C1 segment of cervical spinal cord (tissue), 14 donors: ENCODE measurements around the gene GBF1.

ENCODE experiments used
- DNase-seq, 14 donors: peaks; one replicate each; lab custom pipeline; 2025; lab: John Stamatoyannopoulos, UW

GBF1 gene

DNA sequence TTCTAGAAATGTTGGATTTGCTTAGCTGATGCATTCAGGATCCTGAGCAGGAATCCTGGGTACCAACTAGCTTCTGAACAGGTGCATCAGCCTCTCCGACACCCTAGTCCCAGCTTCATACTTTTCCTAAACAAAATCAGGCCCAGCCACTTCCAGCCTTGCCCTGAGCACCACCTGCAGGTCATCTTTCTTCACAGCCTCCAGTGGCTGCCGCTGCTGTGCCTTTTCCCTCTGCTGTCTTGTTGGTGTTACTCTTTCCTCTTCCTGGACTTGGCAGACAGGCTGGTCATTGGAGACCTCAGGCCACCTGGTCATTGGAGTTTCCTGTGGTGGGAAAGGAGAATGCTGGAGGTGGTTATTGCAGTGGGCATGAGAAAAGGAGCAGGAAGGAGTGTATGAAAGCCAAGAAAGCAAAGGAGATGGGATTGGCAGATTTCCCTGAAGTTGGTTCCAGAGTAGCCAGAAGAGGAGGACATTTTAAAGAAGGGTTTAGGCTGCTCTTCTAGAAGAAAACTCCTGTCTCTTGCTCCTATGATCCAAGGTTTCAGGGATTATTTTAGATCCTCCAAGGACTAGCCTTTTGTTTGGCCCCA, 102.0 kb downstream of the GBF1 start:
- DNase-seq = peak in 3 of 14 donors; percentile 4 to 8 (median 6)

DNA sequence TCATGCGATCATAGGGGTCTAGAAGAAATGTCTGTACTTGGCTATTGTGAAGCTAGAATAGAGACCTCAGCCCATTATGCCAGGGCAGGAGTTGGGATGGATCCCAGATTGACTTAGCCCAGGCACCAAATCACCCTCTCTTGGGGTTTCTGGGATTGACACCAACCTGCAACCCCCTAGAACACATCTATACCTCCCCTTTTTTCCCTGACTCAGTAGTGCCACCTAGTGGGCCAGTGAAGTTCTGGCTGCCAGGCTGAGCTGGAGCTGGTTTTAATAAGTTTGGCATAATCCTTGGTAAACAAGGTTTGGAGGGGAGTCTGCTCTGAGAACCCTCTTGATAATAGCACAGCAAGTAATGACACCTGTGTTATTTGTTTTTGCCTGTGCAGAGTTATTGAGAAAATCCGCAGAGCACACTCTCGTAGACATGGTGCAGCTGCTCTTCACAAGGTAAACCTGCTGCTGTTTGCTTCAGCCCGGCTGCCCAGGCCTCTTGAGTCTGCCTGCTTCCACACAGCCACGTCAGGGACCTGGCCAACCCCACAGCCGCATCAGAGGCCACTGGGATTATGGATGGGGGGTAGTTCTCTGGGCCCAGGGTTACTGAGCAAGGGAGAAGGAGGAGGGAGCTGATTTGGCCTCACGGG, 106.9 kb downstream of the GBF1 start:
- peak in 10 of 14 donors; percentile 1 to 29 (median 9) for DNase-seq

DNA sequence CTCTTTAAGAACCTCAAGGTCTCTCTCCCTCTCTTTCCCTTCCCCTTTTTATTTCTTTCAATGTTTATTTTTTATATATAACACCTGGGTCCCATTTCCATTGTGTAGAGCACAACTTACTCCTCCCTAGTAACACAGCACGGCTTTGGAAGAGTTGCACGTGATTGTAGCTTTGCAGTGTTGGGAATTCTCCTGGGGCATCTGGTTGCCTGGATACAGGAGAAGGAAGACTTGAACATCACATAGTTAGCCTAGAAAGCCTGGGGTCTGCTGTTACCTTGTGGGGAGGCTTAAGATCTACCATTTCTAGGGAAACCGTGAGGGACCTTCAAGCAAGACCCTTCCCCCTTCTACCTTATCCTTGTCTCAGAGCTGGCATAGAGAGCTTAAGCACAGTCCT, 109.1 kb downstream of the GBF1 start:
- no peak for DNase-seq

DNA sequence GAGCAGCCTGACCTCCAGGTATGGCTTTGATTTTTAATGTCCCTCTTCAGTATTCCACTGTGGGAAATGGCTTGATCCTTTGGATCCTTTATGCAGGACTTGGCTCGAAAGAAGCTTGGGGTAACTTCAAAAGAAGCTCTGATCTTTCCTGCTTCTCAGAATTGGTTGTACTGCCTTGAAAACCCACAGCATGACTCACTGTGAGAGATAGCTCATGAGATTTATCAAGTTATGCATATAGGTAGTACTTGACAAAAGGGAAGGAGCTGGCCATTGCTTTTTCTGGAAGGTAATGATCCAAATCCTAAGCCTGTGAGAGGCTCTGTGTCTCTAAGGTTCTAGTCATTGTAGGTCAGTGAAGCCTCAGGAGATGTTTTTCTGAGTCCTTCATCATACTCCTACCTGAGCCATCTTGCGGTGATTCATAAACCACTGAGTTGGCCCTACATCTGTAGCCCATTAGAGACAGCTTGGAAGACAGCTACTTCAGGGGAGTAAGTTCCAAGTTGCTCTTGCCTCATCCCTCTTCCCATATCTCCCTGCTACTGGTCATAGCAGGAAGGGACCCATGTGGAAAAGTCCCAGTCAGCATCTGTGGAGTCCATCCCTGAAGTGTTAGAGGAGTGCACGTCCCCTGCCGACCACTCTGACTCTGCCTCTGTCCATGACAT, 113.5 kb downstream of the GBF1 start:
- DNase-seq = no peak

DNA sequence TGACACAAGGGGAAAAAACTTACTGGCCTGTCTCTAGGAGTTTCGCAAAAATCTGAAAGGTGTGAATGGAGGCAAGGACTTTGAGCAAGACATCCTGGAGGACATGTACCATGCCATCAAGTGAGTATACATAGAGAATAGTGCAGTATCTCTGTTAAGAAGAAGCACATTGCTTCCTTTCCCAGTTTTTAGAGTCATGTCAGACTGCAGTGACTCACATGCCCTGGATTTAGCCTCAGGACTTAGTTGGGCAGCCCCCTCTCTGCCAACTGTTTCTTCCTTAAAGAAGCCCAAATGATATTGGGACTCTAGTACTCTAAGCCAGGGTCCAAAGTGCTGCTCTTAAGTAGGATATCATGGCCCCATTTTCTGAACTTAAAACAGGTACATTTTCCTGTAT, 122.1 kb downstream of the GBF1 start:
- DNase-seq = no peak

DNA sequence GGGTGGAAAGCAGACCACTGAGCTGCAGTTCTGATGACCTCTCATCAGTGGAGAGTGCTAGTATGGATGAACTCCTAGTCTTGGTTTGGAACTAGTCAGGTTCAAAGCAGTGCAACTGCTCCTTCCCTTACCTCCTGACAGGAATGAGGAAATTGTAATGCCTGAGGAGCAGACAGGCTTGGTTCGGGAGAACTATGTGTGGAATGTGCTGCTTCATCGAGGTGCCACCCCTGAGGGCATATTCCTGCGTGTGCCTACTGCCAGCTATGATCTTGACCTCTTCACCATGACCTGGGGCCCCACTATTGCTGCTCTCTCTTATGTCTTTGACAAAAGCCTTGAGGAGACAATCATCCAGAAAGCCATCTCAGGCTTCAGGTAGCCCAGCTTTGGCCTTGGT, 122.7 kb downstream of the GBF1 start:
- no peak for DNase-seq

DNA sequence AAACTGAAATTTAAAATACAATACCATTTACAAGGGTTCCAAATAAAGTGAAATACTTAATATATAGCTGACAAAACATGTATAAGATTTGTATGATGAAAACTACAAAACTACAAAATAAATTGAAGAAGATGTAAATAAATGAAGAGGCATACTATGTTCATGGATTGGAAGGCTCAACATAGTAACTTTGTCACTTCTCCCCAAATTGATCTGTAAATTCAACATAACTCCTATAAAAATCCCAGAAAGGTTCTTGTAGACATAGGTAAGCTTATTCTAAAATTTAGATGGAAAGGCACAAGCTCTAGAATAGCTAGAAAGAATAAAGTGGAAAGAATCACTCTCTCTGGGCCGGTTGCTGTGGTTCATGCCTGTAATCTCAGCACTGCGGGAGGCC, 126.0 kb downstream of the GBF1 start:
- DNase-seq = no peak

DNA sequence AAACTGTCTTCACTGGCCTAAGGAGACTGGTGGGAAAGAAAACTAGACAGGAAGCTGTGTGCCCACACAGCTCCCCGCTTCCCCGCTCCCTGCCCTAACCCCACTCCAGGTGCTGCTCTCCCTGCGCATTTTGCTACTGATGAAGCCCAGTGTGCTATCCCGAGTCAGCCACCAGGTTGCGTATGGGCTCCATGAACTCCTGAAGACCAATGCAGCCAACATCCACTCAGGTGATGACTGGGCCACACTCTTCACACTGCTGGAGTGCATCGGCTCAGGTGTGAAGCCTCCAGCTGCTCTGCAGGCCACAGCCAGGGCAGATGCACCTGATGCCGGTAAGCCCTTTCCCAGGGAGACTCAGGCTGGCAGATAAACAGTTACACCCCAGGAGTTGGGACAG, 129.9 kb downstream of the GBF1 start:
- no peak for DNase-seq

DNA sequence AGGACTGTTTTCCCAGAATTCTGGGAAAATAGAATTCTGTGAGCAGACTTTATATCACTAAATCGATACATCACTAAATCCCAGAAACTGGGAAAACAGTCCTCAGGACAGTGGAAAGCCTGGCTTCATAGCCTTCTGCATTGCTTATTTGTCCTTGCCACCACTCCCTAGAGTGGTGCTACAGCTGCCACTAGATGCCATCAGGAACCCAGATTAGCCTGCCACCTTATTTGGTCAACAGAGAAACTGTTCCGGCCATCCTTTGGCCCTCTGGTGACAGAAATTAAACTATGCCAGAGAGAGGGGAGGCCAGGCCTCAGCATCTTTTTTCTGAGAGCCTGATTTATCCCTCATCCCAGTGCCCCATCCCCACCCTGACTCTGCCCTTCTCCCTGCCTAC, 130.5 kb downstream of the GBF1 start:
- no peak for DNase-seq

DNA sequence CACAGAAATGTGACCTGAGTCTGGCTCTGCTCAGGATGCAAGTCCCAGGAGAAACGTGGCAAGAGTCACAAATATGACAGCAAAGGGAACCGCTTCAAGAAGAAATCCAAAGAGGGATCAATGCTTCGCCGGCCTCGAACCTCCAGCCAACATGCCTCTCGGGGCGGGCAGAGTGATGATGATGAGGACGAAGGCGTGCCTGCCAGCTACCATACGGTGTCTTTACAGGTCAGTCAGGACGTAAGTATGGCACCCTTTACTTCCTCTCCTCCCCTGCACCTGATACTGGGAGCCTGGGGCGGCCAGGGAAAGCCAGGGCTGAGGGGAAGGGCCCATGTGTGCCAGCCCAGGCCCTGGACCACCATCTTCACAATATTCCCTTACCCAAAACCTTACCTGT, 131.6 kb downstream of the GBF1 start:
- no peak for DNase-seq

DNA sequence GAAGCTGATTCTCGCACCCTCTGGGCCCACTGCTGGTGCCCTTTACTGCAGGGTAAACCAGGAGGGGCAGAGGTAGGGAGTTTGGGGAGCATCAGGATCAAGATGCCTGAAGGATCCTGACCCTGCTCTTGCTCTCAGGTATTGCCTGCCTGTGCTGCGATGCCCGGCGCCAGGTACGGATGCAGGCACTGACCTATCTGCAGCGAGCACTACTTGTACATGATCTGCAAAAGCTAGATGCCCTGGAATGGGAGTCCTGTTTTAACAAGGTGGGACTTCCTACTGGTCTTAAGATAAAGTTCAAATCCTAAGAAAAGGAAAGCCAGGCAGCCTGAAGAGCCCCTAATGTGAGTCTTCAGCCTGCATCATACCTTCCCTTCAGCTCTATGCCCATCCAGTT, 134.1 kb downstream of the GBF1 start:
- no peak for DNase-seq

DNA sequence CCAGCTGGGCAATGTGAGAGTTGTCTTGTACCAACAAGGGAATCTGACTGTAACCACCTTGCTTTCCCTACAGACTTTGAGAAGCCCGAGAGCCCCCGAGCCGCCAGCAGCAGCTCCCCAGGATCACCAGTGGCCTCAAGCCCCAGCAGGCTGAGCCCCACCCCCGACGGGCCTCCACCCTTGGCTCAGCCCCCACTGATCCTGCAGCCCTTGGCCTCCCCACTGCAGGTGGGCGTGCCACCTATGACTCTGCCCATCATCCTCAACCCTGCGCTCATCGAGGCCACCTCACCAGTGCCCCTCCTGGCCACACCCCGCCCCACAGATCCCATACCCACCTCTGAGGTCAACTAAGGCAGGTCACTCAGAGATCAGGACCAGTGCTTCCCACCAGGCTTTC, 136.7 kb downstream of the GBF1 start:
- no peak for DNase-seq

DNA sequence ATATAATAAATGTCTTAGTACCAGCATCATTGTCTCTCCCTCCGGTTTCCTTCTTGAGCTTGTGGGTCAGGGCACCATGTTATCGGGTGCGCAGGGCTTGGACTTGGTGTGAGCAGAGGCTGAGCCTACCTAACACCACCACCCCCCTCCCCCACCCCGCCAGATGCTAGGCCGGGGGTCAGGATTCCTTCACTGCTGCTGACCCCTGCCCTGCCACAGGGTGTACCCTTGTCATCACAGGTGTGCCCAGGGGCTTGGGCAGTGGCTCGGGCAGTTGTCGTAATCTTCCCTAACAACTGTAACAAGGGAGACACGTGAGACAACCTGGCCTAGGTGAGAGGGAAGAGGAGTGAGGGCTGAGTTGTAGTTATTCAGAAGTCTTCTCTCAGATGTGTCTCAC, 137.5 kb downstream of the GBF1 start:
- no peak for DNase-seq

DNA sequence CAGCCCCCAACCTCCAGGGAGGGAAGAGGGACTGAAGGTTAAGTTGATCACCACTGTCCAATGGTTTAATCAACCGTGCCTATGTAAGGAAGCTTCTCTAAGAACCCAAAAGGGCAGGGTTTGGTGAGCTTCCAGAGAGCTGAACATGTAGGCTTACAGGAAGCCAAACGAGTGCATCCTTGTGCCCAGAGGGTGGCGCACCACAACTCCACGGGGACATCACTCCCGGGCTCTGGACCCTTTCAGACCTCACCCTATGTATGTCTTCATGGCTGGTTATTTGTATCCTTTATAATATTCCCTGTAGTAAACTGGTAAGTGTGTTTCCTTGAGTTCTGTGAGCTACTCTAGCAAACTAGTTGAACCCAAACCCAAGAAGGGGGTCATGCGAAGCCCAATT, 138.7 kb downstream of the GBF1 start:
- DNase-seq = no peak

DNA sequence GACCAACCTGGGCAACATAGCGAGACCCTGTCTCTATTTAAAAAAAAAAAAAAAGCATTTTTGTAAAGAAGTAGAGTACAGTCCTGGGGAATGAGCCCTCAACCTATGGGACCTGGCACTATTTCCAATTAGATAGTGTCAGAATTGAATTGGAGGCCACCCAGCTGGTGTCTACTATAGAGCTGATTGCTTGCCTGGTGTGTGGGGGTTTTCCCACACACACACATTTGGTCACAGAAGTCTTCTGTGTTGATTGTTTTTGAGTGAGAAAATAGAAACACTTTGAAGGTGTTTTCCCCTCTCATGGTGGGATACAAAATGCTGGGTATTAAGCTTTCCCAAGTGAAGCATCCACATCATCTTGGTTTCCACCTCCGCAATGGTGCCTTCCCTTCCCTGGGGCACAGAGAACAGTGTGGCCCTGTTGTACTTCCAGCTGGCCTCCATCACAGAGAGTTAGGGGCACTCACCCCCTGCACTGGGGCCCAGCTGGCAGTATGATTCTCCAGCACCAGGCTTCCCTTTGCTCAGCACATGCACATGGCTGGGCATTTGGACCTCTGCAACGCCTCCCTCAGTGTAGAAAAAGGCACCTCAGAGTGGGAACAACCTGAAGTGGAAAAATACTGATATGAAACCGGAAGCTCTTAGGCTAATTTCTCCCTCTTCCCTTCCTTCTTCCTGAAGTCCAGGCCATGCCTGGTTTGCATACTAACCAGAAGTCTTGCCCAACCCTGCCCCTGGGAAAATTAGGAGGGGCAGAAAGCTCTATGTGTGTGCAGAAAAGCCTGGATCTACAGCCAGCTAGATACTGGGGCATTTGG, 139.5 kb downstream of the GBF1 start:
- DNase-seq = no peak

DNA sequence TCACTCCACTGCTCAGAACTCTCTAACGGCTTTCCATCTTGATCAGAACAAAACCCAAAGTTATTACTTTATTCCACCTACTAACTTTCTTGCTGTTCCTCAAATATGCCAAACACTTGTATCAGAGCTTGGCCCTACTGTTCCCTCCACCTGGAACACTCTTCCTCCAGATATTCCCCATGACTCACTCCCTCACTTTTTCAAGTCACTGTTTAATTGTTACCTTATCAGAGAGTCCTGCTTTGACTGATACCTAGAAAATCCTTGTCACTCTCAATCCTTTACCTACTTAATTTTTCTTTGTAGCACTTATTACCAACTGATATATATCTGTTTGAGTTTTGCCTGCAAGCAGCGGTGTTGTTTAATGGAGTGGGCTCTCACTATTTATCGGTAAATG, 144.6 kb downstream of the GBF1 start:
- no peak for DNase-seq

DNA sequence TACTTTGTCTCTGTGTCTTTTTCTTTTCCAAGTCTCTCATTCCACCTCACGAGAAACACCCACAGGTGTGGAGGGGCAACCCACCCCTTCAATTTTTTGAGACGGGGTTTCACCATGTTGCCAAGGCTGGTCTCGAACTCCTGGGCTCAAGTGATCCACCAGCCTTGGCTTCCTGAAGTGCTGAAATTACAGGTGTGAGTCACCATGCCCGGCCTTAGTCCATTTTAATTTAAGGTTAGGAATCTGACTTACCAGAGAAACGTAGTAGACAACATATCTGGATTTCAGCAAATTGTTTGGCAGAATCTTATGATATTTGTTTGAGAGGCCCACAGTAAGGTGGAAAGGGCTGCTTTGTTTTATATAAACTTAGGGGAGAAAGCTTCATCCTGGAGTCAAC, 147.0 kb downstream of the GBF1 start:
- DNase-seq = no peak

DNA sequence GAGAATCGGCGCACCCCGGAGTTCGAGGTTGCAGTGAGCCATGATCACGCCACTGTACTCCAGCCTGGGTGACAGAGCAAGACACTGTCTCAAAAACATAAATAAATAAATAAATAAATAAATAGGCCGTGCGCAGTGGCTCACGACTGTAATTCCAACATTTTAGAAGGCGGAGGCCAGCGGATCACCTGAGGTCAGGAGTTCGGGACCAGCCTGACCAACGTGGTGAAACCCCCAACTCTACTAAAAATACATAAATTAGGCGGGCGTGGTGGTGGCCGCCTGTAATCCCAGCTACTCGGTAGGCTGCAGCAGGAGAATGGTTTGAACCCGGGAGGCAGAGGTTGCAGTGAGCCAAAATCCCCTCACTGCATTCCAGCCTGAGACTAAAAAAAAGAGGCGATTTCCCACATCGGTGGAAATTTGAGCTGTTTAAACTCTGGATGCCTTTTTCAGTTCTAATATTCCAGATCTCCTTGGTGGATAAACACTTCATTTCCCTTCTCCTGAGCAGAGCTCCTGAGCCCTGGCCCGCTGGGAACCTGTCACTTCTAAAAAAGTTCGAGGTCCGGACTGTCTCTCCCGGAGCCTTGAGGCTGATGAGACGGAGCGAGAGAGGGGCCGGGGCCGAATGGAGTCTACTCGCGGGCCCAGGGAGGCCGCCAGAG, 148.2 kb downstream of the GBF1 start:
- DNase-seq = no peak

DNA sequence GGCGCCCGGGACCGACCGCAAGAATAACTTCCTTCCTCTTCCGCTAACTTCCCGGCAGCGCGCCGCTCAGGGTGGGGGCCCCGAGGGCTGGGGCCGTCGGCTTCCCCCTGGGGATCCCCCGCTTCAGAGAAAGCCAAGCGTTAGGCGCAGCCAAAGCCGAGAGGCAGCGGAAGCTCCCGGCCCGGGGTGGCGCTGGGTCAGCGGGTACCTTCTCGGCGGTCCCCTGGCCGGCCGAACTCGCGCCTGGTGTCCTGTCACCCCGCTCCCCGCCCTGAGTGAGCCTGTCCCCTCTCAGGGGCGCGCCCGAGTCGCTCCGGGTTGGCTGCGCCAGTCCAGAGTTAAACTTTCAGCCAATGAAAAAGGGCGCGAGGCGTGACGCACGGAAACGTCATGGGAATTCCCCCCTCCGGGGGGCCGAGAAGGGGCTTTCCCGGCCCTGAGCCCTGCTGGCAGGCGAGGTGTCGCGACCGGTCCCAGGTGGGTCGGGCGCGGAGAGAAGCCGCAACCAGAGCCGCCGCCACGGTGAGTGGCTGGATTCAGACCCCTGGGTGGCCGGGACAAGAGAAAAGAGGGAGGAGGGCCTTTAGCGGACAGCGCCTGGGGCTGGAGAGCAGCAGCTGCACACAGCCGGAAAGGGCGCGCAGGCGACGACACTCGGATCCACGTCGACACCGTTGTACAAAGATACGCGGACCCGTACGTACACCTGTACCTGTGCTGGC, 148.9 kb downstream of the GBF1 start:
- peak; percentile 45 to 96 (median 86) for DNase-seq

DNA sequence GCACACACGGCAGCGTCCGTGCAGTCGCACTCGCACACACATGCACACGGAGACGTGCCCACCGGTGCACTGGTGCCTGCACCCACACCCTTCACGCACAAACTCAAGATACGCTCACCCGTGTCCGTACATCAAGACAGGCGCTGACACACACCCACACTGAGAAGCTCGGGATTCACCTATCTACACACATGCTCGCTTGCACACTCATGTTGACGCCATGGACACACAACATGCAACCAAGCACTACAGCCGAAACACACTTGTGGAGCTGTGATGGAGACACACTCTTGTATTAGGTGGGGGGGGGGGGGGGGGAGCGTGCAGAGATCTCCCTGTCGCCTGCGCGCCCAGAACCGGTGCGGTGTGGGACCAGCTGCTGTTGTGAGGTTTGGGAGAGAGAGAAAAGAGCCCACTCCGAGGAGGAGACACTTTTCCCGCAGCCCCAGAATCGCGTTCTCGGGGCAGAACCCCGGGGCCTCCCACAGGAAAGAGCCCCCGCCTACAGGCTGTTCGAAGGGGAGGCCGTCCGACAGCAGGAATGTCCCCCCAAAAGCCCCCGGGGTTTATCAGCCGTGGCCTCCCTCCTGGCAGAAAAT, 149.6 kb downstream of the GBF1 start:
- peak in 1 of 14 donors; percentile 46 for DNase-seq
